NB4 (cell line): ENCODE data around the gene AOPEP.

Experiments used
- DNase-seq: peaks from one replicate; pipeline ENCODE4 v3.0.0; 2010; ENCODE audit warnings: low read depth
- H3K4me3 ChIP-seq: one replicate; pipeline ENCODE4 v1.5.1; 2011; ENCODE audit warnings: mild to moderate bottlenecking, low read depth, low read length, moderate library complexity
- MAX ChIP-seq: IDR thresholded peaks from 2 replicates; pipeline ENCODE4 v1.6.1; 2011; ENCODE audit warnings: low read depth, low read length
- MYC ChIP-seq: IDR thresholded peaks from 2 replicates; pipeline ENCODE4 v1.6.1; 2011; ENCODE audit warnings: low read depth, low read length
- POLR2A ChIP-seq: IDR thresholded peaks from 2 replicates; pipeline ENCODE4 v1.6.1; 2011; ENCODE audit warnings: mild to moderate bottlenecking; ENCODE audit not compliant: insufficient read length; ENCODE audit errors: extremely low read depth
- TF ChIP-seq, protein P1 (sequence below): IDR thresholded peaks from one replicate; pipeline ENCODE4 v1.5.1; 2012; ENCODE audit warnings: low read depth, low read length

The AOPEP gene

GRCh38 chr9:94860678-94861588 is 134.4 kb downstream of the AOPEP start:
- TF ChIP-seq MAX: peak; percentile 42; the same call in 1 of the 2 replicates
- TF ChIP-seq, protein P1, sequence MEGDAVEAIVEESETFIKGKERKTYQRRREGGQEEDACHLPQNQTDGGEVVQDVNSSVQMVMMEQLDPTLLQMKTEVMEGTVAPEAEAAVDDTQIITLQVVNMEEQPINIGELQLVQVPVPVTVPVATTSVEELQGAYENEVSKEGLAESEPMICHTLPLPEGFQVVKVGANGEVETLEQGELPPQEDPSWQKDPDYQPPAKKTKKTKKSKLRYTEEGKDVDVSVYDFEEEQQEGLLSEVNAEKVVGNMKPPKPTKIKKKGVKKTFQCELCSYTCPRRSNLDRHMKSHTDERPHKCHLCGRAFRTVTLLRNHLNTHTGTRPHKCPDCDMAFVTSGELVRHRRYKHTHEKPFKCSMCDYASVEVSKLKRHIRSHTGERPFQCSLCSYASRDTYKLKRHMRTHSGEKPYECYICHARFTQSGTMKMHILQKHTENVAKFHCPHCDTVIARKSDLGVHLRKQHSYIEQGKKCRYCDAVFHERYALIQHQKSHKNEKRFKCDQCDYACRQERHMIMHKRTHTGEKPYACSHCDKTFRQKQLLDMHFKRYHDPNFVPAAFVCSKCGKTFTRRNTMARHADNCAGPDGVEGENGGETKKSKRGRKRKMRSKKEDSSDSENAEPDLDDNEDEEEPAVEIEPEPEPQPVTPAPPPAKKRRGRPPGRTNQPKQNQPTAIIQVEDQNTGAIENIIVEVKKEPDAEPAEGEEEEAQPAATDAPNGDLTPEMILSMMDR: no peak
- no peak for TF ChIP-seq POLR2A
- TF ChIP-seq MYC: no peak; the same call in 1 of the 2 replicates
- peak overlapping the region; percentile 23 for H3K4me3 ChIP-seq
- peak; percentile 90 for DNase-seq

GRCh38 chr9:94861589-94862272 is 135.2 kb downstream of the AOPEP start:
- H3K4me3 ChIP-seq: no peak overlapping the region
- DNase-seq: peak; percentile 52
- TF ChIP-seq MYC (no peak), MAX (no peak), POLR2A (no peak)
- TF ChIP-seq, protein P1: no peak

DNA sequence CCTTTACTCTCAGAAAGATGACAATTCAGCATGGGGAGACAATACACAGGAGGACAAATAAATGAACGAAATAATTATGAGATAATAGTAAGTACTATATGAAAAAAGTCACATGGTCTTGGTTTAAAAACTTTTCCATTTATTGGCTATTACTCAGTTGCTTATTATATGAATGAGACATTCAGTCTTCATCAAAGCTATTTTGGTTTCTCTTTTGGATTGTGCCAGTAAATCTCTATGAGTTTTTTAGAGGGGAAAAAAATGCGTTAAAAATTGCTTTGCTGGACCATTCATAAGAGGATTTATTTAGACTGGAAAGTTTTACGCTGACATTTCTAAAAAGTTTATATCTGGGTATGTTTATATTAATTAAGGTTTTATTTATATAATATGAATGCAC is 137.7 kb downstream of the AOPEP start:
- DNase-seq: no peak
- no peak overlapping the region for H3K4me3 ChIP-seq
- TF ChIP-seq MAX (no peak), MYC (no peak), POLR2A (no peak)
- TF ChIP-seq, protein P1: no peak

GRCh38 chr9:94864862-94865509 is 138.5 kb downstream of the AOPEP start:
- no peak for DNase-seq
- H3K4me3 ChIP-seq: no peak overlapping the region
- TF ChIP-seq MYC: no peak
- no peak for TF ChIP-seq POLR2A
- no peak for TF ChIP-seq MAX
- TF ChIP-seq, protein P1: no peak

GRCh38 chr9:94865582-94866452 is 139.3 kb downstream of the AOPEP start:
- TF ChIP-seq MYC (no peak), POLR2A (no peak), MAX (no peak)
- TF ChIP-seq, protein P1: no peak
- no peak for DNase-seq
- no peak overlapping the region for H3K4me3 ChIP-seq
